Activated CD4-positive, alpha-beta T cell treated with anti-CD3 and anti-CD28 coated beads, Interleukin-2, Interleukin-6, amounts not matched to agents 100 ng/mL and 50 ng/mL, durations not matched to agents 16 hours and 8 hours (primary cell): ENCODE results near the gene ZDHHC1.

Experiments
- DNase-seq: peaks from one replicate; pipeline ENCODE4 v3.0.0-alpha.2; 2020

ZDHHC1 gene, protein sequence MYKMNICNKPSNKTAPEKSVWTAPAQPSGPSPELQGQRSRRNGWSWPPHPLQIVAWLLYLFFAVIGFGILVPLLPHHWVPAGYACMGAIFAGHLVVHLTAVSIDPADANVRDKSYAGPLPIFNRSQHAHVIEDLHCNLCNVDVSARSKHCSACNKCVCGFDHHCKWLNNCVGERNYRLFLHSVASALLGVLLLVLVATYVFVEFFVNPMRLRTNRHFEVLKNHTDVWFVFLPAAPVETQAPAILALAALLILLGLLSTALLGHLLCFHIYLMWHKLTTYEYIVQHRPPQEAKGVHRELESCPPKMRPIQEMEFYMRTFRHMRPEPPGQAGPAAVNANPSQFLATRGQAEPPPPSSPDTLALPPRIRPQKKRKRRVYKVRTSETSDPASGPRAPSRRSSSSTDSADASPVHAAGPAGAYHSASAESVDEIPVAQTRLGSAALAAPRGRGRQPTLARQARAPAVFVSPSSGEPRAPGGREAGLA

DNA sequence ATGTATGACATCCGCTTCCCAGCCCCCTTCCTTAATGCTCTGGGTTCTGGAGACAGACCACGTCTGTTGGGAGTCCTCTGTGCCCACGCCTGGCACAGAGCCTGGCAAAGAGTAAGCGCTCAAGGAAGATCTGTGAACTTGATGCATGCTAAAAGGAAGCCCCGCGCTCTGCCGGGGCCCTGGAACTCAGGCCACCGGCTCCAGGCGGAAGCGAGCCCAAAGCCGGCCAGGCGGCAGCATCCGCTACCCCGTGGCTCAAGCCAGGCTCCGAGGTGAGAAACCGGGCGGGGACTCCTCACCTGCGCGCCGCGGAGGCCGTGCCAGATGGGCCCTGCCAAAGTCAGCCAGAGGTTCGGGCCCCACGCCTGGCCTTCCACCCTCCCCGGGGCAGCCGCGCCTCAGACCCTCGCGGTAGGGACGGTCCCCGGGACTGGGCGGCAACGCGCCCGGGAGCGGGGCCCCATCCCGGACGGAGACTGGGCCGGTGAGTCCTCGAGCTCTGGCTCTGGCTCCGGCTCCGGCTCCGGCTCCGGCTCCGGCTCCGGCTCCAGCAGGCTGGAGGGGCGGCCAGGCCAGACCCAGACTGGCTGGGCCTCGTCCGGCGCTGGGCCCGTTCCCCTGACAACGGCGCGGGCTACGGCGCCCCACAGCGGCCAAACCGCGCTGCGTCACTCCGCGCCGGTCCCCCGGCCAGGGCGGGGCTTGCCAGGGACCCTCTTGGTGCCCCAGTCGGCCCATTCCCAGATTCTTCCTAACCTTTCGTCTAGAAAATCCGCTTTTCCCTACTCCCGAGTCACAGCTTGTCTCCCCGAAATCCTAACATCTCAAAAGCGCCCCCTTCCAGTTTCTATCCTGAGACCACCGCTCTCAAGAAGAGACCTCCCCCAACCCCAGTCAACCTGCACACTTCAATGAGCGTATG, at the start of gene ZDHHC1:
ZDHHC1 (minus strand) TSS at position 606 of the 922 bp plus-strand sequence. CDS start 8,702 bp downstream, outside the sequence.
- peak; percentile 65 for DNase-seq

DNA sequence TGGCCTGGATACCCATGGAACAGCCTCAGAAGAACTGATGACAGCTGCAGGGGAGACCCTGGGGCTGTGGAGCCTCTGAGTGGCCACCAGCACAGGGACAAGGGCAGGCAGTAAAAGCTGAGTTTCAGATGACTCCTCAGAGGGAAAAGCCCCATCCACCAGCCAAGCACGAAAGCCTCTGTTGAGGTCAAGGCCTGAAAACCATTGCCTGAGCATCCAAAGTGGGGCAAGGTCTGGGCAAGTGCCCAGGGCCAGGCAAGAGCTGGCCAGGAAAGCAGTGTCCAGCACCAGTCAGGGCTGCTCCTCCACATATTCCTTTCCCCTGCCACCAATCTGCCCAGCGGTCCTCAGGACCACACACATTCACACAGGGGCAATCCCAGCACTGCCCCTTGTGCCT, 48.3 kb upstream of the ZDHHC1 start:
- DNase-seq: no peak

DNA sequence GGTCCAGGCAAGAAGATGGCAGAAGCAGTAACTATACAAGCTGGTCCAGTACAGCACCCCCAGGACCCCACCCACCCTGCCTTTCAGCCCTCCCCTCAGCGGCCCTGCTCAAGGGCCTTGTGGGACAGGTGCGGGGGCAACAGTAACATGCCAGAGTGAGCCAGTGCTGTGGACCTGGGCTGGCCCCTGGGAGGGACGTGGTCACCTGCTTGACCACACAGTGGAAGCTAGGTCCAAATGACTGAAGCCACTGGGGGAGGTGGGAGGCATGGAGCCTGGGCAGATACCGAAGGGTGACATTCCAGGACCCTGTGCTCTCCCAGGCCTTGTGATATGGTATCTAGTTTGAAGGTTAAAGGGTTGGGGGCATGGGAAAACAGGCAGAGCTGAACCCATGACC, 47.4 kb upstream of the ZDHHC1 start:
- no peak for DNase-seq

DNA sequence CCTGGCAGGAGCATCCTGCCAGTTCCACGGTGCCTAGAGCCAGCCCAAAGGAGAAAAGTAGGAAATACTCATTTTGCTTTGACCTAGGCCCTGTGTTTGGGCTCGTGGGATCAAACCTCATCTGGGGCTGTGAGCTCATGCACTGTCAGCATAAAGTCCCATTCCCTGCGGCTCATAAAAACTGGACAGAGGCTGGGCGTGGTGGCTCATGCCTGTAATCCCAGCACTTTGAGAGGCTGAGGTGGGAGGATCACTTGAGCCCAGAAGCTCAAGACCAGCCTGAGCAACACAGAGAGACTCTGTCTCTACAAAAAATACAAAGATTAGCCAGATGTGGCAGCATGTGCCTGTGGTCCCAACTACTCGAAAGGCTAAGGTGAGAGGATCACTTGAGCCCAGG, 46.8 kb upstream of the ZDHHC1 start:
- no peak for DNase-seq

DNA sequence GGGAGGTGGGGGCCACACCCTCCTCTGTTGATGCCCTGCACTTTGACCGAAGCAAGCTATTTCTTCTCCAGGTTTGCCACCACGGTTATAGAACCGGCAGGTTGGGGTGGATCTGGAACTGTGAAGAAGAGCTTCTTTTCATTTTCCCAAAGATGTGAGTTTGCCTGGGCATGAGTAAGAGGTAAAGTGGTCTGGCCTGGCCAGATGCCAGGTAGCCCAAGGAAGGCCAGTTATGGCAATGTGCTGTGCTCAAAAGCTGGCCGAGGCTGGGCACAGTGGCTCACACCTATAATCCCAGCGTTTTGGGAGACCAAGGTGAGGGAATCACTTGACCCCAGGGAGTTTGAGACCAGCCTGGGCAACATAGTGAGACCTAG, 46.0 kb upstream of the ZDHHC1 start:
- DNase-seq: no peak

DNA sequence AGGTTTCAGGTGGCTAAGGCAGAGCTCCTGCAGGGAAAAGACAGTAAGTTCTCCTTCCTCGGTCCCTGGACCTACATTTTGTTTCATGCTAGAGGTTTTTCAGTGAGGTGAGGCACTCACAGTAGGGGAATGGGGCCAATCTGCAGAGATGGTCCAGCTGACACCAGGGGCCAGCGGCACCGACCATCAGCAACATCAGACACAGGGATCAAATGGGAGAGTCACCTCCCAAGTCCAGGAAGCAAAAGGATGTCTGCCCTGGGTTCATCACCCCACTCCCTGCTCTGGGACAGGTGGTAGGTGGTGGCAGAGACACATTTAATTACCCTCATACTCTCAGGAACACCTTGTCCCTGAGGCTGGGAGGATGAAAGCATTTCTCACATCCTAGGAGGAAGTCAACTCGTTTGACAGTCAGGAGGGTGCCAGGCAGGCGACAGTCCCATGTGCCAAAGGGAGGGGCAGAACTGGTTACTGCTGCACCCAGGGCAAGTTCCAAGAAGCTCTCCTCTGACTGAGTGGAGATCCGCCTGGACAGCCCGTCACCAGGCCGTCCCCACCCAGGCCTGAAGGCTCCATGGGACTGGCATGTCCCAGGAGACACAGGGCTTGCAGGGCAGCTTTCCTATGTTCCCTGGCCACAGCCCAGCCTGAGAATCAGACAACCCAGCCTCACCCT, 45.5 kb upstream of the ZDHHC1 start:
- no peak for DNase-seq

DNA sequence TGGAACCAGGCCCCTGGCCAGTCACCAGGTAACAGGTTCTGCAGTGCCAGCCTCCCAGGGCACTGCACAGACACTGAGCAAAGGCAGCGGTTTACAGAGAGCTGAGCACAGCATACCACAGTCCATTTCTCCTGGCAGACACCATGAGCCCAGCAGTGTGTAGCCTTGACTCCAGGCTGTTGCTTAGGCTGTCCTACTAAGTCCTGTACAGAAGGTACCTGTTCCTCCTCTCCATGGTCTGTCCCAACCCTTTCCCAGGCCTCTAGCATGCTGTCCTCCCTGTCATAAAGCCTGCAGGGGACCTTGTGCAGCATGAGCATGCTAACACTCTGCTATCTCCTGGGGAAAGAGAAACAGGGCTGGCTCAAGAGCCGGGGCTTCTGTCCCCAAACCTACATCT, 44.7 kb upstream of the ZDHHC1 start:
- DNase-seq: no peak

DNA sequence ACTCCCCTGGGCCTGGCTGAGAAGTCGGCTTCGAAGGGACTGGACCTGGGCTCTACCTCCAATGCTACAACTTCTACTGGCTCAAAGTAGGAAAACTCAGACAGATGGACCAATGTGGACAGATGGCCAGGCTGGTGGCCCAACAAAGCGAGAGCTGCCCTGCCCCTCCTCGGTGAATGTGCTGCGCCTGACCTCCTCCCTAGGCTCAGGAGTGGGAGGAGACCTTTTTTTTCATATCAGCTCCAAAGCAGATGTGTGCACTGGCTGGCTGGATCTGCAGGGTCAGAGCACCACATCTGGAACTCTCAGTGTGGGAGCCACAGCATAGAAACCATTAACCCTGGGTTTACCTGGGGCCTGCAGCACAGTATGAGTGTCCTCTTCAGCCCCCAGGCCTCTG, 43.9 kb upstream of the ZDHHC1 start:
- DNase-seq: no peak

DNA sequence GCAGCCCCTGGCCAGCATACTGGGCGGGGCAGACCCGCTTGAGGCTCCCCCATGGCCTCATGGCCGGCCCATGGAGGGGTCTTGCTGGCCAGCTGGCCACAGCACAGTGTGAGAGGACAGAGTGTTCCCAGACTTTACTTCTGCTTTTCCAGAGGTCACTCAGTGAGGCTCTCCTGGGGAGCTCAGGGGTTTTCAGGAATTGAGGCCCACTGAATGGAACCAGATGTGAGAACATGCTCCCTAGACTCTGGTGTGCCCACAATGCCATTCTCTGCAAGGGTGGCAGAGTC, 43.5 kb upstream of the ZDHHC1 start:
- DNase-seq: no peak

DNA sequence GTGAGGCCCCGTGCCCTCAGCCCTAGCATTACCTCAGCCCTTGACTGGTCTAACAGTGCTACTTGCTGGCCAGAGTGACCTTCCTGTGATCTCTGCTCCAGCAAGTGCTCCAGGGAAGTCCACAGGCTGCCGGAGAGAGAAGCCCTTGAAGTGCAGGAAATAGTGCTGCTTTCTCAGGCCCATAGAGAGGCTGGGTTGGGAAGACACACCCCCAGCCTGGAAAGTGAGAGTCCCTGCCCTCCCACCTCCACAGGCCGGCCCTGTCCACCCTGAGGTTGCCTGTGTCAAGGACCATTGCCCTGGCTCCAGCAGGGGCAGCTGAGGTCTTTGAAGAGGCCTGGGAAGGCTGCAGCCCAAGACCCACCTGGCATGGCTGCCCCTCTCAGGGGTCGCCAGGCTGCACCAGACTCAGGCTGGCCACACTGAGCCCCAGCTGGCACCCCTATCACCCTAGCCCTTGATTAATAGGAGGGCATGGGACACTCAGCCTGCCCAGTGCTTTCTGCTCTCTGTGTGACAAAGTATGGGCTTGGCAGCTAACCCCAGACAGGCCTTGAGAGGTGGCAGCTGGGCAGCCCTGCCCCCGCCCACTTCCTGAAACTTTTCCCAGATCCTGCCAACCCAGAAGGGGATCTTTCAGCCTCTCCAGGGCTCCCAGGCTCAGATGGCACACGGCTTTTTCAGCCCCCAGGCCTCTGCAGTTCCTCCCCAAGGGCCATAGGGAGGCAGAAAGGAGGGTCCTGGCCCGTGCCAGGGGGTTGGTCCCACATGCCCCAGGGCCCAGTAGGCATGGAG, 43.0 kb upstream of the ZDHHC1 start:
- no peak for DNase-seq

DNA sequence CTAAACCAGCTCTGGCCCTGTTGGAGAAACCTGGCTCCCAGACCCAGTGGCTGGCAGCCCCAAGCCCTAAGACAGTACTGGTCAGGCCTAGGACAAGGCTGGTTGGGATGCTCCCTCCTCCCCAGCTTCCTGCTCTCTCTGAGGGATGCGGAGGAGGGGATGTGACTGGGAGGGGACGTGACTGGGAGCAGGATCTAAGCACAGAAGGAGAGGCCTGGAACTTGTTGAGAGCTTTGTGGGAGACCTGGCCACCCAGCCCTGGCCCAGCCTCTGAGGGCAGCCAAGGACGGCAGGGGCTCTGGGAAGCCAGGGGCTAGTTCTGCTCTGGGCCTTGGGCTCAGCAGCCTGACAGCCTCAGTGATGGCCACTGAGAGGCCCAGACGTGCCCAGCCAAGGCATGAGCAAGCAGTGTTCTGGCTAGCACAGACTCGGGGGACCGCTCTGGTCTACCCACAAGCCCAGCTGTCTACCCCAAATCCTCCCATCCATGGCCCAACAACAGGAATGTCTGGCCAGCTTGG, 41.9 kb upstream of the ZDHHC1 start:
- no peak for DNase-seq

DNA sequence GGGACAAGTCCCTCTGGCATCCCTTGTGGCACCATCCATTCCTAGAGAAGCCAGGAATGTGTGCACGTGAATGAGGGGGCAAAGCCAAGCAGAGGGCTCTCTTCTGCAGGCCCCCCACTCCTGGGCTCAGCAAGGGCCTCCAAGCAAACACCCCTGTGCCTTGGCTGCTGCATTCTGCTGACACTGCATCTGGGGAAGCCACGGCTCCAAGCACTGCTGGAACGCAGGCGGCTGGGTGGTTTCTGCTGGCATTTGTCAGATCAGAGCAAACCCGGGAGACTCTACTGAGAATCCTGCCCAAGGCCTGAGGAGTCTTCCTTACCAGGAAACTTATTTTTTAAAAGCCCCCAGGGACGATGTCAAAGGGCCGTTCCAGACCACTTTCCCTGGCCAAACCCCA, 41.3 kb upstream of the ZDHHC1 start:
- DNase-seq: no peak

DNA sequence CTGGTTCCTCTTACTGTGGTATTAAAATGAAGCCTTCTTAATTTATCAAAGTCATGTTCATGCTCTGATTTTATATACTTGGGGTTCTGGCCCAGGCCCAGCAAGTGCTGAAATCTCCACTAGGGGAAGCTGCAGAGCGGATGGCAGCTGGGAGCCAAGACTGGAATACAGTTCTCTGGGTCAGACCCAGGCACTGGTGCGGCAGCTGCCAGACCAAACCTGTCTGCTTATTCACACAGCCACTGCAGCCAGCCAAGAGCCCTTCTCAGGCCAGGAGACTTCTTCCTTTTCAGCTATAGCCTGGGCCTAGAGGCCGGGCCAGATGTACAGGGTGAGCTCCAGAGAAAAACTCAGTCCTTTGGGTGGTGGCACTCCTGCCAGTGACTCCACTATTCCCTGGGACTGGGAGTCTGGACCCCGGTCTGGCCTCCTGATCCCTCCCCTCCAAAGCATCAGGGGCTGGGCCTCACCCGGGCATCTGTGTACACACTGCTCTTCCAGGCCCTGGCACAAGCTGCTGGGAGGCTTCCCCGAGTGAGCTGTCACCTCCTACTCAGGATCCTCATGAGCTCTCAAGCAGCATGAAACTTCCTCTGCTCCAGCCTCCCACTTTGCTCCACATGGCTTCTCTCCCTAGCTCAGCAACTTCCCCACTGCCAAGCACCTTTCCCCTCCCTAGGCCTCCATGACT, 40.3 kb upstream of the ZDHHC1 start:
- DNase-seq: no peak

DNA sequence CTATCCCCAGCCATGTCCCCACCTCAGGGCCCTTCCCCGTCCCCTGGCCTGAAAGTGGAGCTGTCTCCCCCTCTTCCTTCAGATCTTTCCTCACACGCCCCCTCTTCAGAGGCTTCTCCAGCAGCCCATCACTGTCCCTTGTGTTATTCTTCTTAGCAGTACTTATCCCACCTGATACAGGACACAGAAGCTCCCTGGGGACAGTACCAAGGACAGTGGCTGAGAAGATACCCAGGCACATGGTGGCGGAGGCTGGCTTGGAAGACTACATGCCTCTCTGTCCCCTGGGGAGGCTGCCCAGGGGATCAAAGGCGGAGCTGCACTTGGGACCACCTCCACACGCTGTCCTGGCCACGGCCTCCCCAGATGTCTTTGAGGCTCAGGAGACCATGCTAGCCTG, 38.6 kb upstream of the ZDHHC1 start:
- DNase-seq: no peak

DNA sequence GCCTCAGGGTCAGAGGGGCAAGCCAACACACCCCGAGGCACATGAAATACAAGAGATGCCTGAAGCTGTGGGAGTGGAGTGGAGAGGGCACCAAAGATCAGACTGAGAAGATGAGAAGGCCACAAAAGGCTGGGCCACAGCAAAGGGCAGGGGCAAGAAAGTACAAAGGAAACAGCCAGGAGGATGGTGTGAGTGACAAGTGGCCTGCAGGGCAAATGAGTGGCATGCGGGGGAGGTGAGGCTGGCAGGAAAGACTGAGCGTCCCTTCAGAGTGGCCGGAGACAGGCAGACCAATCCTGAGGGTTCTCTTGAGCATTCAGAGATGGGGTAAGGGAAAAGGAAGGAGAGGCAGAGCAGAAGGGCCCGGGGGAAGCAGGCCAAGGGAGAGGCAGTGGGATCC, 37.8 kb upstream of the ZDHHC1 start:
- DNase-seq: no peak

DNA sequence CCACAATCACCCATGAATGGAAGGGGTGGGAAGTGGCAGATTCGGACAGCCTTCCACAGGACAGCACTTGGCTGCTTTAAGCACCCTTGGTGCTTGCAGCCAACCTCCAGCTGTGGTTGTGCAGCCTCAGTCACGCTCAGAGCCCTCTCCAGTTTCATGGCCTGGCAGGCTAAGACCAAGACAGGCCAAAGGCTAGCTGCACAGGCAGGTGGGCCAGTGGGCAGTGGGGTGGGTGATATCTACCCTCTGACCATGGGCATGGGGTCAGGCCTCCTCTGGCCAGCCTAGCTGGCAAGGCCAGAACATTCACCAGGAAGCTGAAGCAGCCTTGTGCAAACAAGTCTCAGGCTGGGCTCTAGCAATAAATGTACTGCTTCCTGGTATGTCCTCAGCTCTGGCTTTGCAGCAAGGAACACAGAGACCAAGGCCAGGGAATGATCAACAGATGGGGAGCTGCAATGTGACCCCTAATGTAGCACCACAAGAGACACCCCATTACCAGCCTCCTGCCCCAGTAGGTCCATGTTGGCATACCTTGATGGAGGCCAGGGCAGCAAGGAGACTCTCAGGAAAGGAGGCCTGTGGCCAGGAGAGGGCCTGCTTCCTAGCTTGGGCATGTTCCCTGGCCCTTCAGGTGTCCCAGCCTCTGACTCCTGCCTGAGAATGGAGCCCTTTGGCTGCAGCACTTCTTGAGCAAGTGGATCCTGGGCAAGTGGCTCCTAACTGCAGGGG, 35.6 kb upstream of the ZDHHC1 start:
- no peak for DNase-seq

DNA sequence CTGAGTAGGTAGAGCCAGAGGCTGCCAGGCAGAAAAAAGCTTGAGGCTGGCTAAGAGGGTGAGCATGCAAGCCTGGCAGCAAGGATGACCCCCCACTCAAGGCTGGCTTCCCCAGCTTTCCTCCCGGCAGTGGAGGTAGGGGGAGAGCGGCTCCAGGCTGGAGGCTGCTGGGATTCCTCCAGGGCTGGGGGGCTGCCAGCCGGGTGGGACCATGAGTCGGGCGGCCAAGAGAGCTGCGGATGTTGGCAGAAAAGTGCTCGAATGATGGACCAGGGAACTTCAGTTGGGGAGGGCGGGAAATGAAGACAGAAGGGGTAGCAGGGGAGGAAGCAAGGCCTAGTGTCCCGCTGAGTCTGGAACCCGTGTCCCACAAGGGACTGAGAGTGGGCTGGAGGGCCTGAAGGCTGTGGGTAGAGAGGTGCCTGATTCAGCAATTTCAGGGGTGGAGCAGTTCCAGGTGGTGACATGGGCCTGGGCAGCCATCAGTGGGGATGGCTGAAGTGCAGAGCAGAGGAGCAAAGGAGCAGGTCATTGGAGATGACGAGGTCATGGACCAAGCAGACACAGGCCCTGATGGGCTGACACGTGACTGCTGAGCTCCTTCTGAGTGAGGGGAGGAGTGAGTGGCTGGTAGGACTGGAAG, 34.9 kb upstream of the ZDHHC1 start:
- no peak for DNase-seq

DNA sequence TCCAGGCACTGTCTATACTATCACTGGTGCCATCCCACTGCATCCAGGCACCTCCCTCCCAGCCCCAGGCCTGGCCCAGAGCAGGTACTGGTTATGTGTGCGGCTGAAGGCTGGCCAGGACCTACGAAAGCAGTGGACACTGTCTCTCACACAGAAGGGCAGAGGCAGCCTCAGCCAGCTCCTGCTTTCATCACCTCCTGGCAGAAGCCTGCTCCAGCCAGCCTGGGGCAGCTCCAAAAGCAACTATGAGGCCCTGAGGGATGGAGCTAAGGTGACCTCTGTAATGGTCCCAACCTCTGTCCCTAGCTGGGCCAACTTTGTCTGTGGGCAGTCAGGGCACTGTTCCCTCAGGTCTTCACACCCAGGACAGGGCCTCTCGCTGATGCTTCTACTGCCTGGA, 33.5 kb upstream of the ZDHHC1 start:
- no peak for DNase-seq

DNA sequence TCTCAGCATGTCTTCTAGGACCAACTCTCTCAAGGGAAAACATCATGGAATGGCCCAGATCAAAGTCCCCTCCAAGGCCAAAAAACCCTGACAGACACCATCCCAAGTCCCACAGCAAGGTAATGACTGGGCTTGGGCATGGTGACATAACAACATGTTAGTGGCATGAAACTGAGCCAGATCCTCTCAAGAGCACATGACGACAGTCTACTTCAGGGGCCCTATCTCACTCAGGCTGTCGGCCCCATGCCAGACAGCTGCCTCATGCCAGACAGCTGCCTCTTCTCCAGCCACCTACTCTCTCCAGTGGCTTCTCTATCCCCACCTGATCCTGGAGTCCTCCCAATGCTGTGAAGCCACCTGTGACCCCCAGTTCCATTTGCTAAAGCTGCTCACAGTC, 33.1 kb upstream of the ZDHHC1 start:
- DNase-seq: no peak

DNA sequence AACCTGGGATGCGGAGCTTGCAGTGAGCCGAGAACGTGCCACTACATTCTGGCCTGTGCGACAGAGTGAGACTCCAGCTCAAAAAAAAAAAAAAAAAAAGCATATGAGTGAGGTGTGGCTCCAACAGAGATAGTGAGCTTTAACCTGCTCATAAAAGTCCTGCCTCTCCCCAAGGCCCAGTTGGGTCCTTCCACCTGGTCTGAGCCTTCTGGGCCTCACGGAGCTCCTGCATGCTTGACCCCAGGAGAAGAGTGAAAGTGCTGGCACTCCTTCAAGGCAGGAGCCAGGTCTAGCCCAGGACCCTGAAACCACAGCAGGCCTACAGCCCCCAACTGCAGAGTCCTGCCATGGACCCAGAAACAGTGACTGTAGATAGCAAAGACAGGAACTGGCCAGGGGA, 32.3 kb upstream of the ZDHHC1 start:
- DNase-seq: no peak
